MV-4-11 (cell line): ENCODE data around the gene TTC31.
A peak's percentile ranks its signal among the peaks of the same experiment; 100 is the strongest.

Experiments used
- DNase-seq: peaks from one replicate; lab custom pipeline; 2025; lab: John Stamatoyannopoulos, UW

Gene TTC31

DNA sequence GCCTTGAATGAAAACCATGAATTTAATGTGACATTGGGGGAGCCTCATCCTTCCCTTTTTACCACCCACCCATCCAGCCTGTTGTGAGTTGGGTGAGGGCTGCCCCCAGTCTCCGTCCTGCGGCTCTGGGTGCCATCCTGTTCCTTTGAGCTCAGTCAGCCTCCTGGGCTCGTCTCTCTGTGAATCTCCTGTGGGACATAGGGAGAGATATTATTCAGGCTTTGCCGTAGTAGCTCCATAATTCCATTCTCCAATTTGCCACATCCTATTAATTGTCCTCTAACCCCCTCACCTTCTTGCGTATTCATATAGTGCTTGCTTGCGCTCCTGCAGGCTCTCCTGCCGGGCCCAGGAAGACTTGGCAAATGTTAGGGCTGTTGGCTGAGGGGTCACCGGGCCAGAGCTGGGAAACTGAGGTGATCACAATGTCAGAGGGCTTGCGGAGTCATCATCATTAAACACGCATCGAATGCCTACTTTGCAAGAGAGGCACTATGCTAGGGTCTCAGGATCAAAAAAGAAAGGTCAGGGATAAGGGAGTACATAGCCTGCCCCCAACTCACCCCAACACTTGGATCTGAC lies 43.9 kb downstream of the TTC31 start:
- DNase-seq: no peak

DNA sequence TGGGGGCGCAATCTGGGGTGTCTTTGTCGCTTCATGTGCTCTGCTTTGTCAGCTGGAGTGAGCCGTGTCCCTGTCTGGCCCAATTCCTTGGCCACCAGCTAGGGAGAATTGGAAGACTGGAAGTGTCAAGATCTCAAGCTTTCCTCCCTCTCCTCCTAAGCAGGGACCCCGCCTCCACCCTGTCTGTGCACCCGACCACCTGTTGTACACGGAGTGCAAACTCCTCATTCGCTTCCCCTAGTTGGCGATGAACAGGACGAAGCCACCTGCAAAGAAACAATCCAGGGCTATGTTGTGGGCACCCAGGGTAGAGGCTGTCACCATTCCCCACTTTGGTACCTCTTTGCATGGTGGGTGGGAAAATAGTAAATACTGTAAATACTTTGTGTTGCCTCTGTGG lies 44.9 kb downstream of the TTC31 start:
- DNase-seq: no peak

DNA sequence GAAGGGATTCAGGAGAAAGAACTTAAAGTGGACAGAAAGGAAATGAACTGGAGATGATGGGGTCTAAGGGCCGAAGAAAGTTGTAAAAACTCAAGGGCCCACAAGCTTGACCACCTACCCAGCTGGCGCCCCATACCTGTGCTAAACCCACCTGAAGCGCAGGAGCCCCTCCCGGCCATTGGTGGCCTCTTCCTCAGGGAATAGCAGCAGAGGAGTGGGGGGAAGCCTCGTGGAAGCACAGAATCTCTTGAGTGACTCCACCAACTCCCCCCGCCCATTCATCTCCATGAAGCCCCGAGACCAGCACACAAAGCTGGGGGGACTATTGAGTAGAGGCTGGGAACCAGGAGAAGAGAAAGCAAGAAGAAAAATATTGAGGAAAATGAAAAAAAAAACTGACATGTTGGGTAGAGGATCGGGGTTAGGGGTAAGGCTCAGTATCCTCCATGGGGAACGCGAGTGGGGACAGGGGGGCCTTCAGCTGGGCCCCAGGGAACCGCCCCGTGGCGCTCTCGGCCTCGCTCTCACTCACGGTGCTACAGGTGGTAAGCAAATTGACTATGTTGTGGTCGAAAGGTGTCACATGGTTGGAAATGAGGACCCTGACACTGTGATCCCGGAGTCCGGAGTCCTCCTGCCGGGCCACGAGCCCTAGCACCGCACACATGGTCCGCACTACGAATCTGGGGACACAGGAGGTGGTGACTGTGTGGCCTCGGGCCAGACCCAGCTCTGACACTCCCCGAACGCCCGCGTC lies 45.9 kb downstream of the TTC31 start:
- no peak for DNase-seq

DNA sequence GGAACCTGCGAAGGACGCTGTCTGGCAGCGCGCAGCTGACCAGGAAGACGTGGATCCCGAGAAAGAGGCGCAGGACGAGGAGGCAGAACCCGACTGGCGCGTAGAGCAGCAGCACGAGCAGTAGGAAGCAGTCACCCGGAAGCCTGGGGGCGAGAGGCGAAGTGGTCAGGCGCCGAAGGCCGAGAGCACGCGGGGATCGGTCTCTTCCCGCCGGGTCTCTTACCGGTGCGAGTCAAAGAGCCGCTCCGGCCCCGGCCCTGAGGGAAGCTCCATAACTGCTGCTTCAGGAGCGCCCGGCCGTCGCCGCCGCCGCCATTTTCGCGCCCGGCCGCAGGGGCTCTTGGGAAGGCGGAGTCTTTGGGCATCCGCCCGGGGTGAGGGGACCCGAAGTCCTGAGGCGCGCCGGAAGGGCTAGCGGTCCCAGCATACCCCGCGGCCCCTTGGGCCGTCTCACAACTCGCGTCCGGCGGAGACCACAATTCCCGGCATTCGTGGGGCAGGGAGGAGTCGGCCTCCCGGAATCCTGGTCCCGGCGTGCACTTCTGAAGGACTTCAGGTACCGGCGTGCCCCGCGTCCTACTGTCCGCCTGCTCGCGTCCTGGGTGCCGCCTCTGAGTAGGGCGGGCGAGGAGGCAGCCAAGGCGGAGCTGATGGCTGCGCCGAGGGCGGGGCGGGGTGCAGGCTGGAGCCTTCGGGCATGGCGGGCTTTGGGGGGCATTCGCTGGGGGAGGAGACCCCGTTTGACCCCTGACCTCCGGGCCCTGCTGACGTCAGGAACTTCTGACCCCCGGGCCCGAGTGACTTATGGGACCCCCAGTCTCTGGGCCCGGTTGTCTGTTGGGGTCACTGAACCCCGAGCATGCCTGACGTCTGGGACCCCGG lies 46.7 kb downstream of the TTC31 start, which contains the start of the genes AUP1 and HTRA2:
Gene AUP1, minus strand, starts transcription at position 350 of the 882 bp plus-strand sequence. Its CDS starts 77 bp downstream, at position 273.
Gene HTRA2, plus strand, starts transcription at position 577 of the 882 bp plus-strand sequence. Its CDS starts 74 bp downstream, at position 651.
- DNase-seq: peak; percentile 97

DNA sequence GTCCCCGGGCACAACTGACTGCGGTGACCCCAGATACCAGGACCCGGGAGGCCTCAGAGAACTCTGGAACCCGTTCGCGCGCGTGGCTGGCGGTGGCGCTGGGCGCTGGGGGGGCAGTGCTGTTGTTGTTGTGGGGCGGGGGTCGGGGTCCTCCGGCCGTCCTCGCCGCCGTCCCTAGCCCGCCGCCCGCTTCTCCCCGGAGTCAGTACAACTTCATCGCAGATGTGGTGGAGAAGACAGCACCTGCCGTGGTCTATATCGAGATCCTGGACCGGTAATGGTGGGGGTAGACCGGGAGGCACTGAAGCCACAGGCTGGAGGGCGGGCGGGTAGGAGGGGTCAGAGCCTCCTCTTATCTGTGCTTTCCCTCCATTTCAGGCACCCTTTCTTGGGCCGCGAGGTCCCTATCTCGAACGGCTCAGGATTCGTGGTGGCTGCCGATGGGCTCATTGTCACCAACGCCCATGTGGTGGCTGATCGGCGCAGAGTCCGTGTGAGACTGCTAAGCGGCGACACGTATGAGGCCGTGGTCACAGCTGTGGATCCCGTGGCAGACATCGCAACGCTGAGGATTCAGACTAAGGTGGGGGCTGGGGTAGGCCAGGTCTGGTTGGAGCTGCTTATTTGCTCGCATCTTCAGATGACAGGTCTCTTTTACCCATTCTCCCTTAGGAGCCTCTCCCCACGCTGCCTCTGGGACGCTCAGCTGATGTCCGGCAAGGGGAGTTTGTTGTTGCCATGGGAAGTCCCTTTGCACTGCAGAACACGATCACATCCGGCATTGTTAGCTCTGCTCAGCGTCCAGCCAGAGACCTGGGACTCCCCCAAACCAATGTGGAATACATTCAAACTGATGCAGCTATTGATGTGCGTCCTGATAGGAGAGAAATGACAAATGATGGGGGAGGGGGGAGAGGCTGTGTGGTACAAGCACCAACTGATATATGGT lies 47.6 kb downstream of the TTC31 start:
- DNase-seq: peak; percentile 33

DNA sequence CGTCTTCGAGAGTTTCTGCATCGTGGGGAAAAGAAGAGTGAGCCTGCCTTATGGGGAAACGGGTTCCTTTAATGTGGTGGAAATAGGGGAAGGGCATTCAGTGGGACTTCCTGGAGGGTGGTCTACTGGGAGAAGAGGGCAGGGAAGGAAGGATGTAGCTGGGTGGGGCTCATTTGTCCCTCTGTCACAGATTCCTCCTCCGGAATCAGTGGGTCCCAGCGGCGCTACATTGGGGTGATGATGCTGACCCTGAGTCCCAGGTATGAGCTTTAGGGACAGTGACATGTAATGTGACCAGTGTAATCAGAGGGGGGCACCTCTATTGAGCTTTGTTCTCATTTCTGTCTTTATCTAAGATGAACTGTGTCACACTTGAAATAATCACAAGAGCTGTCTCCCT lies 48.8 kb downstream of the TTC31 start:
- no peak for DNase-seq

DNA sequence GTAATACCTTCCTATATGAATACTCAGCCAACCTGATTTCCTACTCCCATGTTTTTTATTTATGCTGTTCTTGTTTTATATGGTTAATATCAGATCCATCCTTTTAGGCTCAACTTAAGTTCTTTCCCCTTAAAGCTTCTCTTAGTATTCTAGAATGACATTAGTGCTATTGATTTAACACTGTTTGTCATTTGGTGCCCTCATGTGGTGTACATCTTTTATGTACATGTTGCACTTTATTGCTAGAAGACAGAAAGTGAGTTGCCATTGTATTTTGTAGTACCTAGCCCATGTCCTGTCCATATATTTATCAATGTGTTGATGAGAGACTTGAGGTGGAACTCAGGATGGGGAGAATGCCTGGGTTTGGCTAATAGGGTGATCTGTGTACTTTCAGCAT lies 49.3 kb downstream of the TTC31 start:
- DNase-seq: peak; percentile 68

DNA sequence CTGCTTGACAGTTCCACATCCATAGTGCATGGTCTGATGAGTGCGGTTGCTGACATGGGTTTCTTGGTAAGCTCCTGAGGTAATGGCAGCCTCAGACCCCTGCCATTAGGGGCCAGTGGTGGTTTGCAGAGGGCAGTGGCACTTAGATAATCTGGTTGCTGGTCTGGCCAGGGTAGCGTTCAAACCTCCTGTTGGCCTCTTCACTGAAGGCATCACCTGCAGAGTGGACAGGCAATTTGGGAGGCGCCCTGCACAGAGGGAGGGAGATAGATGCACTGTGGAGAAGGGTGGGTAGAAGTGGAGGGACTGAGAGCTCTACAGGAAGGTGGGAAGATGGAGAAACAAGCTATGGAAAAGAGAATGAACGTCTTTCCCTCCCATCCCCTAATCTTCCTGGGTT lies 50.6 kb downstream of the TTC31 start:
- DNase-seq: no peak

DNA sequence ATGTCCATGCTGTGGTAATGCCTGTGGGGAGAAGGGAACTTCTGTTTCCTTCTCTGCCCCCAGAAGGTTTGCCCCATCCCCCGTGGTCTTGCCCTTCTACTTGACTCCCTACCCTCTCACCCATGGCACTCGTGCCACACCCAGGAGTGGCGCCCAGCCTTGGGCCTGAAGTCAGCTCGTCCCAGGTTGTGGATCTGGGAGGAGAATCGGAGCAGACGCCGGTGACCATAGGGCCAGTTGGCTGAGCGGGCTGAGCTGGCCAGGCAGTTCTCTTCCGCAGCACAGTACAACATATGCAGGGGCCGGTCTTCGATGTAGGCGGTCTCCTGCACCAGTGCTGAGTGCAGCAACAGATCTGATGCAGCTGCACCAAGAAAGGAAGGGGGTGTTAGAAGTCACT lies 51.5 kb downstream of the TTC31 start:
- no peak for DNase-seq

DNA sequence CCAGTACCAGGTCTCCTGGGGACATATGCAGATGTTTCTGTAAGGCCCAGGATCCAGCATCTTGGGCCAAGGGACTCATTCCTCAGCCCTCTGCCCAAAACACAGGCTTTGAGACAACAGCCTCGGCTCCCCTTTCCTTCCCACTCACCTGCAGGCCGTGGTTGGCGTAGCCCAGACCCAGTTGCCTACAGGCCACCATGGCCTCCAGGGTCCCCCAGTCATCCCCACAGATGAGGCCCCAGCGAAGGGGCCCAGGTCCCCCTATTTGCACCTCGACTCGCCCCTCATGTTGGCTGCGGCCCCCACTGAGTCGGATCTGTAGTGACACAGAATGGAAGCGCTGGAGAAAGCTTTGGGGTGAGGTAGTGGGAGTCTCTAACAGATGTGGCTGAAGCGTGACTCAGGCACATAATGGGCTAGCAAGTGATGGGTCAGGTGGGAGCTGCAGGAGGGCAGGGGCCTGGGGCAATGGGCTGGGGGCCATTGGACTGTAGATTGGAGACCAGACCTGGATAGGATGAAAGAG lies 52.6 kb downstream of the TTC31 start:
- no peak for DNase-seq

DNA sequence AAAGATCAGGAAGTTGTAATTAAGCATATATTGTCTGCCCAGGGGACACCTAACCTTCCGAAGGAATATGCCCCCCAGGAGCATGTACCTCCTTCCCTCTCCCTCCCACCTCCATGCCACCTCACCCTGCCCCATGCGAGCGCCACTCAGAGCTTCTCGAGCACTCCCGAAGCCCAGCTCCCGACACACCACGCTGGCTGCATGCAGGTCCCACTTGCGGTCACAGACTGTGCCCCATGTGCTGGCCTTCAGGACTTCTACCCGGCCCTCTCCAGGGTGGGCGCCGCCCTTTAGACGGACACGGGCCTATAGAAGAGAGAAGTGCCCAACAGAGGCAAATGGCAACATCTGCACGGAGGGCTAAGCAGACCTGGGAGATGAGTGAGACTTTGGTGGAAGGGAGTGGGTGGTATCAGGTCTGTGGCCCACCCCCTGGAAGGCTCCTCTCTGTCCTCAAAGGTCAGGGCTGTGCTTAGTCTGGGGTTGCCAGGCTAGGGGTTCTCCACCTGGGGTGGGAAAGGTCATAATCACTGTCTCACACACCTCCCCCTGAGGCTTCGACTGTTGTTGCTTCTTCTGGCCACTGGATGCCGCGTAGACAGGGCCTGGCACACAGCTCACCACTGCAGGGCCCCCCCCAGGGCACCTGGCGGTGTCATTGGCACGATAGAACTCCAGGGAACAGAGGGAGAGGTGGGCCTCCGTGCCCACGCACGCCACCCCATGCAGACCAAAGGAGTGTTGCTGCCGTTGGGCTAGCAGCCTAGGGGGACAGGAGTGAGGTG lies 53.5 kb downstream of the TTC31 start:
- no peak for DNase-seq

DNA sequence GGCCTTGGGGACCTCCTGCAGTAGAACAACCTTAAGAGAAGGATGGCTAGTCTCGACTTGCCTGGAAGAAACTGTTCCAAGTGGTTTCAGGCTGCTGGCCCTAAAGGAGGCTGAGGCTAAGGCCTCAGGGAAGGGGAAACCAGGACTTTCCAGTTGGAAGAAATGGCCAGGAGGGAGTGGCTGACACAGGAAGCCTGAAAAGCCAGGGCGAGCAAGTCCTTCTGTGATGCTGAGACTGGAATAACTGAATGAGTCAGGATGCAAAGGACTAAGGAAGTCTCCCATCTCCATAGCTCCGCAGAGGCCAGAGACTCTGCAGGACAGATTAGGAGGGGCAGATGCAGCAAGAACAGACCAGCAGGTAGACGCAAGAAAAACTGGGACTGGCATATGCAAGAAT lies 54.3 kb downstream of the TTC31 start:
- DNase-seq: no peak

DNA sequence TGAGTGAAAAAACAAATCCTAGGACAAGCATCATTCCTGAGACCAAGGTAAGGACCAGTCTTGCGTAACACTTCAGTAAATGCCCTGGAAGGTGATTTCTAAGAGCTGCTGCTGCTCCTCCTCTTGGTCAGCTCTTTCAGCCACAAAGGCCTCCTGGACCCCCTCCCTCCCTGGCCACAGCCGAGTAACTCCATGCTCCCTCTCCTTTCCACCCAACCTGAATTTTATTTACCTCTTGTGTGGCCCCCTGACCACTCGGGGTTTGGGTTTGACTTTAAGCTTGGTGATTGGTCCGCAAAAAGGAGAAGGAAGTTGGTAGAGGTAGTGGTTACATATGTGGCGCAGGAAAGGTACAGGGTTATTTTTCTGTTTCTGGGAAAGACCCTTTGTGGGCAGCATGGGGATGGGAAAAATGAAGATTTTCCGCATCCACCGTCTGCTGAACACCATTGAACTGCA lies 56.0 kb downstream of the TTC31 start:
- no peak for DNase-seq

DNA sequence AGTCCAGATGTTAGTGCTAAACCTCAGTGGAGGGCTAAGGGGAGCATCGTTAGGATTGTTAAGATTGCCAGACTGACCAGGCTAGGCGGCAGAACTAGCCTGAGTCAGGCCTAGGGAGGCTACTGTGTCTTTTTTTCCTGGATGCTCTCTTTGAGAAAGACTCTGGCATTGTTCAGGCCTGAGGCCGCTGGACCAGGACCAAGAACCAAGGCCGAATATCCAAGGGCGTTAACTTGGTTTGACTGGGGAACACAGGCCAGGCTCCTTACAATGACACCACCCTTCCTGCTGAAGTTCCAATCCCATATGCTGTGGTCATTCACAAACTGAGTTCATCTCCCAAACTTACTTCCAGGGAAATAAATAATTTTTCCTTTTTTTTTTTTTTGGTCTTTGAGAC lies 57.4 kb downstream of the TTC31 start:
- no peak for DNase-seq

DNA sequence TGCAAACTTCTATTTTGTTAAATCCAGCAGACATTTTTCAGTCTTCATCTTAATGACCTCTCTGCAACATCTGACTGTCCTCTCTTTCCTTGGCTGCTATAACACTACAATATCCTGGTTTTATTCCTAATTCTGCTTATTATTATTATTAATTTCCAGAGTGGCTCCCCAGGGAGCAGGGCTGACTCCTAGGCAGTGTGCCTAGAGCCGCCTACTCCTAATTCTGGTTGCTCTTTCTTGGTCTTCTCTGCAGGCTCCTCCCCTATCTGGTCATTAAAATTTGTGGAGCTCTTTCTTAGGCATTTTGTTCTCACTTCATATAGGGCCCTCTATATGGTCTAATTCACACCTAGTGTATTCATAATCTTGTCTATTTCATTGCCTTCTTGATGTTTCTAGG lies 60.1 kb downstream of the TTC31 start:
- no peak for DNase-seq
